Endothelial cell (in vitro differentiated cells): ENCODE data around the gene UBE2QL1. TPM values are rescaled to one million over a fixed set of nuclear protein-coding genes. Genes with fewer than 3 reads are reported as not detected.

ENCODE experiments used
- DNase-seq: peaks from one replicate; pipeline ENCODE4 v3.0.0; 2021; ENCODE audit warnings: low spot score
- H3K27ac Mint-ChIP-seq: one replicate; pipeline ENCODE4 v1.8.0; 2021; ENCODE audit warnings: mixed read lengths, inconsistent platforms; ENCODE audit not compliant: unreplicated experiment
- H3K27me3 Mint-ChIP-seq: one replicate; pipeline ENCODE4 v1.8.0; 2021; ENCODE audit warnings: mild to moderate bottlenecking, moderate library complexity, mixed read lengths, inconsistent platforms; ENCODE audit not compliant: unreplicated experiment
- H3K36me3 Mint-ChIP-seq: one replicate; pipeline ENCODE4 v1.8.0; 2021; ENCODE audit warnings: mild to moderate bottlenecking, low read depth, mixed read lengths, inconsistent platforms; ENCODE audit not compliant: unreplicated experiment
- H3K4me1 Mint-ChIP-seq: one replicate; pipeline ENCODE4 v1.8.0; 2021; ENCODE audit warnings: mild to moderate bottlenecking, mixed read lengths, inconsistent platforms; ENCODE audit not compliant: unreplicated experiment
- H3K4me3 Mint-ChIP-seq: one replicate; pipeline ENCODE4 v1.8.0; 2021; ENCODE audit warnings: mild to moderate bottlenecking, mixed read lengths, inconsistent platforms; ENCODE audit not compliant: unreplicated experiment
- H3K9me3 Mint-ChIP-seq: one replicate; pipeline ENCODE4 v1.8.0; 2021; ENCODE audit warnings: mixed read lengths, inconsistent platforms; ENCODE audit not compliant: unreplicated experiment
- total RNA-seq: library from RNA; stranded (reverse); fragmentation: NEBNext Ultra II Directional; extraction: Animal tissue kit (Norgen Biotek cat#: 25700); gene quantifications from one replicate; pipeline ENCODE4 v1.2.1, GENCODE V29; 2021; ENCODE audit not compliant: unreplicated experiment
- TF ChIP-seq, protein P1 (sequence below): fragments of 200-600 bp; sonication (generic); IDR thresholded peaks from one replicate; pipeline ENCODE4 v1.5.0; 2021; ENCODE audit warnings: antibody characterized with exemption; ENCODE audit not compliant: unreplicated experiment

The UBE2QL1 gene
- total RNA-seq, 1 donor from 2014 or later: 0.85 TPM

DNA sequence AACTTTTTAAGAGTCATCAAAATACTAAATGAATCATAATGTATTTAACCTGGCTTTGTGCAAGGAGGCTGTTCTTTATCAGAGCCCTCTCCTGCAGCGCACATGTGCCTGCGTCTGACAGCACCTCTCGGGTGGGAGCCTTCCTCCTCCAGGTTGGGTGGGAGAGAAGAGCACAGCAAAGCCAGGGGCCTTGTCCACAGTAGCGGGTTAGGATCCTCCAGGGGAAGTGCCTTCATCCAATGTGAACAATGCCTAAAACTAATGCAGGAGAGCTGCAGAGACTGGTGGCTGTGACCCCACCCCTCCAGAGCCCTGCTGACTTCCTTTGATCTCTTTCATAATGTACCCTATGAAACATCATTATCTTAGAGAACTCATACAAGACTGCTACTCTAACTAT is 10.2 kb downstream of the UBE2QL1 start:
- Mint-ChIP-seq H3K4me3 (no peak overlapping the region), H3K4me1 (peaks cover 7% of the 10 kb centered on the region), H3K27ac (no peak overlapping the region), H3K36me3 (no peaks in the 10 kb centered on the region), H3K27me3 (peaks cover 8% of the 10 kb centered on the region), H3K9me3 (no peaks in the 10 kb centered on the region)
- TF ChIP-seq, protein P1, sequence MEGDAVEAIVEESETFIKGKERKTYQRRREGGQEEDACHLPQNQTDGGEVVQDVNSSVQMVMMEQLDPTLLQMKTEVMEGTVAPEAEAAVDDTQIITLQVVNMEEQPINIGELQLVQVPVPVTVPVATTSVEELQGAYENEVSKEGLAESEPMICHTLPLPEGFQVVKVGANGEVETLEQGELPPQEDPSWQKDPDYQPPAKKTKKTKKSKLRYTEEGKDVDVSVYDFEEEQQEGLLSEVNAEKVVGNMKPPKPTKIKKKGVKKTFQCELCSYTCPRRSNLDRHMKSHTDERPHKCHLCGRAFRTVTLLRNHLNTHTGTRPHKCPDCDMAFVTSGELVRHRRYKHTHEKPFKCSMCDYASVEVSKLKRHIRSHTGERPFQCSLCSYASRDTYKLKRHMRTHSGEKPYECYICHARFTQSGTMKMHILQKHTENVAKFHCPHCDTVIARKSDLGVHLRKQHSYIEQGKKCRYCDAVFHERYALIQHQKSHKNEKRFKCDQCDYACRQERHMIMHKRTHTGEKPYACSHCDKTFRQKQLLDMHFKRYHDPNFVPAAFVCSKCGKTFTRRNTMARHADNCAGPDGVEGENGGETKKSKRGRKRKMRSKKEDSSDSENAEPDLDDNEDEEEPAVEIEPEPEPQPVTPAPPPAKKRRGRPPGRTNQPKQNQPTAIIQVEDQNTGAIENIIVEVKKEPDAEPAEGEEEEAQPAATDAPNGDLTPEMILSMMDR: no peak
- DNase-seq: no peak

DNA sequence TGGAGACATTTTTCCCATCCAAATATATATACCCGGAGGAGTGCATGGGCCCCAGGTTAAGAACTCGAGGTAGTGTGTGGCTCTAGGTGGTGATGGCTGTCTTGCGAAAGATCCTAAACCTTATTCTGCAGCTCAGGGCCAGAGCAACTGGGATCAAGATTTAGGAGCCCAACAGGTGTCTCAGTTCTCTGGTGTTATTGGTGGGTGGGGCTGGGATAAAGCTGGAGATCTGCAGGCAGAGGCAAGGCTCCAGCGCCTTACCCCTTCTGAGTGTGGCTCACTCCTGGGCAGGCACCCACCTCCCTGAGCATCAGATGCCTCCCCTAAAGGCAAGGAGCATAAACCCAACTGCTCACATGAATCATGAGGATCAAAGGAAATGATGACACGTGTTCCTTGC is 11.2 kb downstream of the UBE2QL1 start:
- H3K4me3 Mint-ChIP-seq: no peak overlapping the region
- DNase-seq: no peak
- H3K27ac Mint-ChIP-seq: no peak overlapping the region
- no peaks in the 10 kb centered on the region for H3K36me3 Mint-ChIP-seq
- H3K27me3 Mint-ChIP-seq: peaks cover 8% of the 10 kb centered on the region
- no peaks in the 10 kb centered on the region for H3K9me3 Mint-ChIP-seq
- peaks cover 7% of the 10 kb centered on the region for H3K4me1 Mint-ChIP-seq
- TF ChIP-seq, protein P1: no peak

DNA sequence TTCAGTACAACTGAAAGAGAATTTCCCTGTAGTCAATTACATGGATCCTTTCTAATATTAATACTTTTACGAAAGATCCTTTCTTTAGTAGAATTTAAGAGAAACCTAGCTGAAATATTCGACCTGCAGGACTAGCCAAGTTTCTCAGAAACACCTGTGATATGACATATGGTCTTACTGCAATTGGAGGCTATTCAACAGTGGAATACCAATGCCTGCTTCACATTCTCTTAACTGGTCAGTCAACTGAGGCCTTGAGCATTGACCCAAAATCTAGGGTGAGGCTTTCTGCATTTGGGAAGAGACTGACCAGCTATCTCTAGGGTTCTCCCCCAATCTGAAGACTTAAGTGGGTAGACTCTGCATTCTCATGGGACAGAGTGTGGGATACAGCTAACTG is 12.3 kb downstream of the UBE2QL1 start:
- Mint-ChIP-seq H3K27me3 (peaks cover 5% of the 10 kb centered on the region), H3K36me3 (no peaks in the 10 kb centered on the region), H3K9me3 (no peaks in the 10 kb centered on the region), H3K4me3 (no peak overlapping the region), H3K27ac (no peak overlapping the region), H3K4me1 (peaks cover 10% of the 10 kb centered on the region)
- TF ChIP-seq, protein P1: no peak
- no peak for DNase-seq

DNA sequence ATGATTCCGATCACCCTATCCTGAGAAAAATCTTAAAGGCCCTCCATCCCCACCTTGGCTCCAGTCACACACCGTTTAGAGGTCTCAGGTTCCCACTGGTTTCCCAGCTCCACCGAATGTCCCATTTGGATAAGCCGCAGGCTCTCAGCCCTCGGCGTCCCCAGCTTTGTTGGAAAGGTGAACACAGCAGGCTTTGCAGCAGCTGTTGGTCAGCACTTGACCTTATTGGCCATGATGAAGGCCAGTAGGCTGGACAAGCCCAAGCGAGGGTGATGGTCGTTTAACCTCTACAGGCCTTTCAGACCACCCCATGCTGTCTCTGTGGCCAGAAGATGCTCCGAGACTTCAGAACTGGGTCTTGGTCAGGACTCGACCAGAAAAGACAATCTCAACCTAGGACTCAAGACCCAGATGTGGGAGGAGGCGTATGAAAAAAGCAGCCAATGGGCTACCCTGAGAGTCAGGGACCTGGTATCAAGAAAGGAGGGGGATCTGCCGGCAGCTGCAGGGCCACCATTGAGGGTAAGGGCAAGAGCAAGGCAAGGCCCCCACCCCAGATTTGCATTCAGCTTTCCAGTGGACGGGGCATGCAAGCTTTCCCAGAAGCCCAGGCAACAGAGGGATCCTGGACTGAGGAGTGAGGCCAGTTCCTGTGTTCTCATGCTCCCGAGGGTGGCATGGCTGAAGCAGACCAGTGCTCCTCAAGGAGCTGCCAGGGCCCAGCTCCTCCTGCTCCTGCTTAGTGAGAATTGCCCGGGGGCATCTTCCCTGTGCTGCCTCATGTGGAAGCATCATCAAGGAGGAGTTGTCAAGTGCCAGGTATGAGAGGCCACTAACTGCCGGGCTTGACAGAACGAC is 13.4 kb downstream of the UBE2QL1 start:
- TF ChIP-seq, protein P1: no peak
- DNase-seq: no peak
- H3K9me3 Mint-ChIP-seq: no peaks in the 10 kb centered on the region
- H3K27me3 Mint-ChIP-seq: peaks cover 2% of the 10 kb centered on the region
- peaks cover 13% of the 10 kb centered on the region for H3K4me1 Mint-ChIP-seq
- no peak overlapping the region for H3K27ac Mint-ChIP-seq
- H3K4me3 Mint-ChIP-seq: no peak overlapping the region
- no peaks in the 10 kb centered on the region for H3K36me3 Mint-ChIP-seq

DNA sequence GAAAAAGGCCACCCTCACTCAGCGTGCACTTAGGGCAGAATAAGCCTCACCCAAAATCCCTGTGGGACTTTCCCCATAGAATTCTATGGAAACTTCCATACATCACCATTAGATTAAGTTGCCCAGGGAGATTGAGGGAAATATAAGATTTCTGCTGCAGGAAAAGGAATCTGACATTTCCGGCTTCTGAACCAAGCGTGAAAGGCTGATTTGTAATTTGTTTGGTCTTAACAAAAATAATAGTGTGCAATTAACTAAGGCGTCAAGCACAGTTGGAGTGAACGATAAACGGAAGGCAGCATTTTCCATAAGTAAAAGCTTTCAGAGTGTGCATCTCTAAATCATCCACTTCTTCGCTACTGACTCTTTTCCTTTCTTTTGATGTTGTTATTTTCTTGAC is 14.0 kb downstream of the UBE2QL1 start:
- H3K4me3 Mint-ChIP-seq: no peak overlapping the region
- TF ChIP-seq, protein P1: no peak
- DNase-seq: no peak
- no peaks in the 10 kb centered on the region for H3K27me3 Mint-ChIP-seq
- H3K9me3 Mint-ChIP-seq: no peaks in the 10 kb centered on the region
- no peaks in the 10 kb centered on the region for H3K36me3 Mint-ChIP-seq
- peaks cover 15% of the 10 kb centered on the region for H3K4me1 Mint-ChIP-seq
- no peak overlapping the region for H3K27ac Mint-ChIP-seq
